Measurements from ENCODE around the gene TREML1.

TREML1 gene

DNA sequence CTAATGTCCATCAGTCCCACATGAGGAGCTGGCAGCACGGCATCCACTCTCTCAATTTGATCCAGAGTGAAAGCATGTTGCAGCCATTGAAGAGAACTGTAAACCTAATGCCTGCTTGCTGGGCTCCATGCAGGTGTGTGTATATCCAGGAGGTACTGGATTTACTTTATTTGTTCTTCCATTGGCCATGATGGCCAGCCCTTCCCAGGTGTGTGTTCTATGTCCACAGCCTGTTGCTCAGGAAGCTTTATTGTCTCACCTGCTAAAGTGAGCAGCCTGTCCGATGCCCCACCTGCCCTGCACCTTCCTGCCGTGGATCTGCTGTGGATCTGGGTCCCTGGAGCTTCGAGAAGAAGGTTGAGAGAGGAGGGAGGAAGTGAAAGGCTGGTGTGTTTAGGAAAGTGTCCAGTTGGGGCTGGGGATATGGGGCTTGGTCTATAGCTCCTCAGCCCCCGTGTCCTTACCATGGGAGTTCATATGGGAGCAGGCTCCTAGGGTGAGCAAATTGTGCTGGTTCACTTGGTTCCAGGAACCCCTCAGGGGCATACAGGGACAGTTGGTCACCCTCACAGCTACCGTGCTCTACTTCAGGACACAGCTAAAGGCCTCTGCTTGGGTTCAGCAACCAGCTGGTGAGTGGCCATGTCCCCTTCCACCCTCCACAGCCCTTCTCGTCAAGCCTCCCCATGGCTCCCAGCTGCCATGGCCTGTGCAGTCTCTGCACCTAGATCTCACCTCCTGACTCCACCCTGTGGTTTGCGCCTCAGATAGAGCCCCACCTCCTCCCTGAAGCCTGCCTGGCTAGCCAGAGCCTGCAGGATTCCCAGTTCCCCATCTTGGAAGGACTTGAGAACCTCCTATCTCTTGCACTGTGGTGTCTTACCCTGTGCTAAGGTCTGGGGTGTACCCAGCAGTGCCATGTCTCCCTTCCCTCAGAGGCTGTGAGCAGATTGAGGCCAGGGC lies 34.1 kb upstream of the TREML1 start:
- Mint-ChIP-seq H3K27ac (no peak overlapping the region), H3K4me3 (no peak overlapping the region), H3K36me3 (peaks cover 30% of the 10 kb centered on the region), H3K4me1 (peaks cover 44% of the 10 kb centered on the region), H3K27me3 (no peaks in the 10 kb centered on the region), H3K9me3 (peaks cover 6% of the 10 kb centered on the region)
- no peak for ATAC-seq

DNA sequence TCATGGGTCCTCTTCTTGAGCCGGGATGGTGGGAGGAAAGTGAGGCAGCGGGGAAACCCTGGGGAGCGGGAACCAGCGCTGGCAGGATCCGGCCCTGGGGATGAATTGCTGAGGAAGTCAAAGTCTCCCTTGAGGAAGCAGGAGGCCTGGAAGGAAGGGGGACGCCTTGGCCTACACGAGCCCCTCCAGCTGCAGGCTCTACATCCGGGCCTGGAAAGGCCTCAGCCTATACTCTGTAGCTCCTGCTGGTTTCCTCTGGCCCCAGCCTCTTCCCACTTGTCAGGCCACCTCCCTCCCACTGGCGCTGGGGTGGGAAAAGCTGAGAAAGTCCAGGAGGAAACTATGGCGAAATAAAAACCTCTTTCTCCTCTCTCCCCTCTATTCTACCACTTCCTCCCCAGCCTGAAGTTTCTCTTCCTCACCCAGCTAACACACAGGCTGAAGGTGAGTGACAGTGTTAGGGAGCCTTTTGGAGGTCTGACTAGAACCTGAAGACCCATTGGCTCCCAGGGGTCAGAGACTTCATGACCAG lies 31.9 kb upstream of the TREML1 start:
- Mint-ChIP-seq H3K4me1 (peaks cover 43% of the 10 kb centered on the region), H3K9me3 (peaks cover 6% of the 10 kb centered on the region), H3K27me3 (no peaks in the 10 kb centered on the region), H3K27ac (peak overlapping the region; percentile 70), H3K4me3 (no peak overlapping the region), H3K36me3 (peaks cover 11% of the 10 kb centered on the region)
- peak; percentile 63 for ATAC-seq

DNA sequence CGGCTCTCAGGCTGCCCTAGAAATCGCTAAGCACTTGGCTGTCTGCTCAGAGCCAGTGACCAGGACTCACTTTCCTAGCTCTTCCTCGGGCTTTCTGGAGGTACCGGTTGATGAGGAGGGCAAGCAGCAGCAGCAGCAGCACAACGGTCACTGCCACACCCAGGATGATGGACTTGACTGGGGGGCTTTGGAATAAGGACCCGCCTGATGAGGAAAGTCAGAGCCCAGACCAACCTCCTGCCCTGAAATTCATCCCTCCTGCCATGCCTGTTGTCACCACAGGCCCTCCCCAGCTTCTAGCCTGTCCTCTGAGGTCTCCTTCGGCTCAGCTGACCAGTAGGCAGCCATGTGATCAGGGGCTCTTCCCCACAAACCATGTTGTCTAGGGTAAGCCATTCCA lies 30.6 kb upstream of the TREML1 start:
- H3K36me3 Mint-ChIP-seq = no peaks in the 10 kb centered on the region
- no peaks in the 10 kb centered on the region for H3K27me3 Mint-ChIP-seq
- peaks cover 4% of the 10 kb centered on the region for H3K9me3 Mint-ChIP-seq
- no peak for ATAC-seq
- peak overlapping the region; percentile 70 for H3K27ac Mint-ChIP-seq
- peaks cover 43% of the 10 kb centered on the region for H3K4me1 Mint-ChIP-seq
- H3K4me3 Mint-ChIP-seq = no peak overlapping the region

DNA sequence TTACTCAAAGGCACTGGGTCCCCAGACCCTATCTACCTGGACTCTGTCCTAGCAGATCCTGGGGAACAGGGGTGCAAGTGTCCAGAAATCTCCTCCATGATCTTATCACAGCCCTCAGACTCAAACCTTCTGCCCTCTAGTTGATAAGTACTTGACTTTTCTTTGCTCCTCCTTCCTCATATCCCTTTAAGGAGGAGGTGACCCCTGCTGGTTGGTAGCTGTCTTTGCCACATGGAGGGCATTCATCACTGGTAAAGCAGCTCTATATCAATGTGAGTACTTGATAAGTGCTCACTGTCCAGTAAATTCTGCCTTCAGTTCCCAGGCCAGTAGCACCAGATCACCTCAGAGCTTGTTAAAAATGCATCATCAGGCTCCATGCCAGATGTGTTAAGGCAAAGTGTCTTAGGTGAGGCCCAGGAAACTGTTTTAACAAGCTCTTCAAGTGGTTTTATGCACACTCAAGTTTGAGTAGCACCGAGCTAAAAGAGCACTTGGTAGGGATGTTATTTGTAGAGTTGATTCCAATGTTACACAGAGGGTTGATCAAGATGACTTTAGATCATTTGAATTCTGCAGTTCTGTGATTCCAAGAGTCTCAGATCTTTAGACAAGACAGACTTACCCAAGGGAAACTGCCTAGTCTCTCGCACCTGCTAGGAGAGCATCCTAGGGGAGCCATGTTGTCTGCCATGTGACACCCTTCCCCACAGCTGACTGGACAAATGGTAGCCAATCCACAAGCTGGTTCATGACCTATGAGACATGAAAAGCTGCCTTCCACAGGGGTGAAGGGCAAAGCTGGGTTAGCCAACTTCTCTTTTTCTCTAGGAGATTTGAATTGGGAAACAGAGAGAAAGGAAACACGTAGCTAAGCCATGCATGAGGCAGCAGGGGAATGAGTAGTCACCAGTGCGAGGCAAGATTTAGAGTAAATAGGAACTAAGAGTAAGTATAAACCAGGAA lies 28.2 kb upstream of the TREML1 start:
- Mint-ChIP-seq H3K4me1 (peaks cover 35% of the 10 kb centered on the region), H3K4me3 (no peak overlapping the region), H3K9me3 (no peaks in the 10 kb centered on the region), H3K36me3 (no peaks in the 10 kb centered on the region), H3K27ac (peak overlapping the region; percentile 31), H3K27me3 (no peaks in the 10 kb centered on the region)
- ATAC-seq = peak; percentile 84

DNA sequence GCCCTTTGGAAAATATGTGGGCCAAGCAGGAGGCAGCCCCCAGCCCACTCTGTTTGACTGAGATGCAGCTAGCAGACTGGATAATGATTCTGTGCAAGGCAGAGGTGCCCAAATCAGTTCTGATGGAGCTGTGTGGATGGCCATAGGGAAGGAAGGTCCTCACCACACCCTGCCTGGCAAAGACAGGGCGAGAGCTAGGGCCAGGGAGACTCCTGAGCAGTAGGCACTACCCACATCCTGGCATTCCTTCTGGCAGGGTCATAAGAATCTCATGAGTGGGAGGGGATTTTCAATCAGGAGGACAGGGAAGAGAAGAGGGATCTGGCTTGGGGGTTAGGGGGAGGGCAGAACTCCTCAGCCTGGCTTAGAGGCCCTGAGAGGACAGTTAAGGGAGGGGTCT lies 27.4 kb upstream of the TREML1 start:
- Mint-ChIP-seq H3K4me3 (no peak overlapping the region), H3K36me3 (no peaks in the 10 kb centered on the region), H3K4me1 (peaks cover 32% of the 10 kb centered on the region), H3K27me3 (no peaks in the 10 kb centered on the region), H3K9me3 (no peaks in the 10 kb centered on the region), H3K27ac (no peak overlapping the region)
- ATAC-seq = no peak

DNA sequence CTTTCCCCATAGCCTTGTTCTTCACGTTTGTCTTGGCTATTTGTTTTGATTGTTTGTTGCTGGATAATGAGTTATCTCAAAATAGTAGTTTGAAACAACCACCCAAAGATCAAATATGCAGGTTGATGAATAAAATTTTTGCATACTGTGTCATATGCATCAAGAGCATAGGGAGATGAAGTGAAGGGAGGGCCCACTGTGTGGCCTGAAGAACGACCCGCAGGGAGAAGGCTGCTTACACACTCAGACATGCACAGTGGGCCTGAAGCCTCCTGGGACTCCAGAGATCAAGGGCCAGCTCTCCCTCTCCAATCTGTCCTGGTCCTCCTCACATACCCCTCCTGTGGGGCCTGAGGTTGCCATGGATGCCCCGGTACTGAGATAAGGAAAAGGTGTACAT lies 25.0 kb upstream of the TREML1 start:
- no peaks in the 10 kb centered on the region for H3K9me3 Mint-ChIP-seq
- no peak overlapping the region for H3K4me3 Mint-ChIP-seq
- no peaks in the 10 kb centered on the region for H3K27me3 Mint-ChIP-seq
- H3K4me1 Mint-ChIP-seq = peaks cover 19% of the 10 kb centered on the region
- no peak for ATAC-seq
- H3K27ac Mint-ChIP-seq = no peak overlapping the region
- no peaks in the 10 kb centered on the region for H3K36me3 Mint-ChIP-seq

DNA sequence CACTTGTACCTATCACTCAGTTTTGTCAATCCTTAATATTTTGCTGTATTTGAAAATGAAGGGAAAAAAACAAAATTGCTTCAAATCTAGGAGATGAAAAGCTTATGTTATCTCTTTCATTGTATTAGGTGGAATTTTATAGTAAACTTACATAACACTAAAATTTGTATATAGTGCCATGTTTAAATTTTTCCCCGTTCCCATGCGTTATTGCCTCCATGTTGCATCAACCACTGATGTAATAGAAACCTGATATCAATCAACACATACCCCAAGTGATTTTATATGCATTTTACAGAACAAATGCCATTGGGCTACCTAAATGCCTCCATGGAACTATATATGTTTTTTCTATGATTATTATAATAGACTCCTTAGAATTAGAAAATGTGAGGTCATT lies 23.5 kb upstream of the TREML1 start:
- no peak for ATAC-seq
- Mint-ChIP-seq H3K27ac (no peak overlapping the region), H3K9me3 (no peaks in the 10 kb centered on the region), H3K4me1 (peaks cover 12% of the 10 kb centered on the region), H3K4me3 (no peak overlapping the region), H3K36me3 (no peaks in the 10 kb centered on the region), H3K27me3 (no peaks in the 10 kb centered on the region)

DNA sequence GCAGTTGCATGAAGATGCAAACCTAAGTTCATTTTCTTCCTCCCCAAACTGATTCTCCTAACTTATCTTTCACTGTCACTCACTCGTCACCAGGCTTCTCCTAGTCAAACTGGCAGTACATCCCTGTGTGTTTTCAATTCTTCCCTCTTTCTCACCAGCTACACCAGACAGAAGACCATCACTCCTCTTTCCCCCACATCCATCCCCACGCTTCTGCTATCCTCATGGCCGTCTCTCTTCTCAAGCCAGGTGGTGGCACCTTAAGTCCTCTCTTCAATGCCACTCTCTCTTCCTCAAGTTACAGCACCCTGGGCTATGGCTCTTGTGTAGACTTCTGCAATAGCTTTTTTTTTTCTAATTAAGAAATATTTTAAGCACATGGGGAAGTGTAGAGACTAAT lies 23.1 kb upstream of the TREML1 start:
- H3K9me3 Mint-ChIP-seq = no peaks in the 10 kb centered on the region
- H3K4me1 Mint-ChIP-seq = peaks cover 8% of the 10 kb centered on the region
- no peak for ATAC-seq
- H3K27me3 Mint-ChIP-seq = no peaks in the 10 kb centered on the region
- H3K27ac Mint-ChIP-seq = no peak overlapping the region
- H3K36me3 Mint-ChIP-seq = no peaks in the 10 kb centered on the region
- H3K4me3 Mint-ChIP-seq = no peak overlapping the region

DNA sequence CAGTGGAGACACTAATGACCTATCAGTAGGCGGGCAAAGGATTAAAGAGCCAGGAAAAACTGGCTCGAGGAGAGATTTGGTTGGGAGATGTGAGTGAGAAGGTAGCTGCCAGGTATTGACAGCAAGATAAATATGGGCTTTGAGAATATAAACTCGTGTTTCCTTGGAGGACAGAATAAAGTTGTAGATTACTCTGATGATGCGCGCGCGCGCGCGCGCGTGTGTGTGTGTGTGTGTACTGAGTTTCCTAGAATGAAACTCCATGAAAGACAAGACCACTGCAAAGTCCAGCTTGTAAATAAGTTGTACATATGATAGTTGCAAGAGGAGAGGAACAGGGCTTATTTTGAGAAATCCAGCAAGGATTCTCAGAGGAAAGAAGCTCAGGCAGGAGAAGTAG lies 22.0 kb upstream of the TREML1 start:
- Mint-ChIP-seq H3K4me3 (no peak overlapping the region), H3K27ac (no peak overlapping the region), H3K4me1 (peaks cover 5% of the 10 kb centered on the region), H3K27me3 (no peaks in the 10 kb centered on the region), H3K9me3 (no peaks in the 10 kb centered on the region), H3K36me3 (no peaks in the 10 kb centered on the region)
- ATAC-seq = no peak

DNA sequence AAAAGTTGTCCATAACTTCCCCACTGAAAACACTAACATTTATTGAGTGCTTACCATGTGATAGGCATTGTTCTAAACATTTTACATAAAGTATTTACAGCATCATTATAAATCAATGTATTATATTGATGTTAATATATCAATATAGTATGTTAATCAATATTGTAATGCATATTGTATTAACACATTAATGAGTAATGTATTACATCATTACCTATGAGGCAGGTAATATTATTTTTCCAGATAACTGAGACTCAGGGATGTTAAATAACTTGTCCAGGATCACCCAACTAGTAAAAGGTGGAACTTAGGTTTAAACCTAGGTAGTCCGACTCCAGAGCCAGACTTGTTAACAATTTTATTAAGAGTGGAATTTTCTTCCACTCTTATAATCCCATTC lies 20.9 kb upstream of the TREML1 start:
- no peak for ATAC-seq
- H3K27ac Mint-ChIP-seq = no peak overlapping the region
- H3K4me3 Mint-ChIP-seq = no peak overlapping the region
- H3K36me3 Mint-ChIP-seq = no peaks in the 10 kb centered on the region
- peaks cover 5% of the 10 kb centered on the region for H3K4me1 Mint-ChIP-seq
- H3K9me3 Mint-ChIP-seq = no peaks in the 10 kb centered on the region
- H3K27me3 Mint-ChIP-seq = no peaks in the 10 kb centered on the region

DNA sequence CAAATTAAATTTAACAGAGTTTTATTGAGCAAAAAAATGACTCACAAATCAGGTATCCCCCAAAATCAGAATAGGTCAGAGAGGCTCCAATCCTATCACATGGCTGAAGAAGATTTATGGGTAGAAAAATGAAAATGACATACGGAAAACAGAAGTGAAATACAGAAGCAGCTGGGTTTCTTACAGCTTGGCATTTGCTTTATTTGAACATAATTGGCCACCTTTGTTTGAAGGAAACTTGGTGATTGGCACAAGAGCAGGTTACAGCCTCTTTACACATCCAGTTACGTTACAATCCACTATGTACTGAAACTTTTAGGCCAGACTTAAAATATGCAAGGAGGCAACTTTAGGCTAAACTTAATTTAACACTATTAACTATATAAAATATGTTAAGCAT lies 20.5 kb upstream of the TREML1 start:
- no peaks in the 10 kb centered on the region for H3K9me3 Mint-ChIP-seq
- H3K4me1 Mint-ChIP-seq = peaks cover 5% of the 10 kb centered on the region
- no peaks in the 10 kb centered on the region for H3K36me3 Mint-ChIP-seq
- H3K27me3 Mint-ChIP-seq = no peaks in the 10 kb centered on the region
- ATAC-seq = peak; percentile 53
- no peak overlapping the region for H3K4me3 Mint-ChIP-seq
- H3K27ac Mint-ChIP-seq = no peak overlapping the region

DNA sequence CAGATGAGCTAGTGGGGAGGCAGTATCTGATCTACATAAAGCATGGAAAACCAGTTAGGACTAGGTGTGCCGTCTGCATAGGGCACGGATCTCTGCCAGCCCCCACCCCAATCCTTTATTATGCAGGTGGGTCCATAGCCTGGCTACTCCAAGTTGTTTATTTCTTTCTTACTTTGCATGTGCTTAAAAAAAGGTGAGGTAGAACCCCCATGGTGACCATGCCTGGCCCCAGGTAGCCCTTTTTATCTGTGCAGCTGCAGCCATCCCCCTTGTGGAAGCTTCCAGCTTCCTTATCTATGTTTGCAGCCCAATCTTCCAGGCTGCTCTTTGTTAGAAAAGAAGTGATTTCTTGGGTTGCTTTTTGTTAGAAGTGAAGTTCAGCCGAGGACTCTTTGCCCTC lies 17.8 kb upstream of the TREML1 start:
- peaks cover 6% of the 10 kb centered on the region for H3K27me3 Mint-ChIP-seq
- H3K4me1 Mint-ChIP-seq = peaks cover 10% of the 10 kb centered on the region
- no peak overlapping the region for H3K27ac Mint-ChIP-seq
- H3K4me3 Mint-ChIP-seq = no peak overlapping the region
- no peaks in the 10 kb centered on the region for H3K9me3 Mint-ChIP-seq
- no peaks in the 10 kb centered on the region for H3K36me3 Mint-ChIP-seq
- no peak for ATAC-seq

DNA sequence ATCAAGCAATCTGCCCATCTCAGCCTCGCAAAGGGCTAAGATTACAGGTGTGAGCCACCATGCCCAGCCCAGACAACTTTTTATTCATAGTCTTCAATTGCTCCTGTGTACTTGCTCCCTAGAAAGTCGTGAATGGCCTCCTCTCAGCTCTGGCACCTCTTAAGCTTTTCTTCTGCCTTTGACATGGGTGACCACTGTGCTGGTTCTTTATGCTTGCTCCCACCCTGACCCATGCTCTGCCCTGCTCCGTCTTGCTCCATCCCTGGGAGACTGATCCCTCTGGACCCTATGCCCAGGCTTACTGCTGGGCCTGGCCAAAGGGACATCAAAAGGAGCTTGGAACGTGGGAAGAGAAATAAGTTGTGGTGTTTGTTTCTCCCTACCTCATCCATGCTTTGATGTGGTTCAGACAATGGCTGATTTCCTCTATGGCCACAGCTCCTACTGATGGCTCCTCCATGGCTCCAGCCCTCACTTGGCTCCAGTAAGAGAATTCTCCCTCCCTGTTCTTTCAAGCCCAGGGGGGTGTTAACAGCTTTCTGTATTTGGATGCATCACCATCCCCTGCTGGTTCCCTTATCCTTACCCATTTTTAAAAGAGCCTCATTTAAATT lies 16.5 kb upstream of the TREML1 start:
- no peak overlapping the region for H3K27ac Mint-ChIP-seq
- no peaks in the 10 kb centered on the region for H3K36me3 Mint-ChIP-seq
- peaks cover 12% of the 10 kb centered on the region for H3K4me1 Mint-ChIP-seq

DNA sequence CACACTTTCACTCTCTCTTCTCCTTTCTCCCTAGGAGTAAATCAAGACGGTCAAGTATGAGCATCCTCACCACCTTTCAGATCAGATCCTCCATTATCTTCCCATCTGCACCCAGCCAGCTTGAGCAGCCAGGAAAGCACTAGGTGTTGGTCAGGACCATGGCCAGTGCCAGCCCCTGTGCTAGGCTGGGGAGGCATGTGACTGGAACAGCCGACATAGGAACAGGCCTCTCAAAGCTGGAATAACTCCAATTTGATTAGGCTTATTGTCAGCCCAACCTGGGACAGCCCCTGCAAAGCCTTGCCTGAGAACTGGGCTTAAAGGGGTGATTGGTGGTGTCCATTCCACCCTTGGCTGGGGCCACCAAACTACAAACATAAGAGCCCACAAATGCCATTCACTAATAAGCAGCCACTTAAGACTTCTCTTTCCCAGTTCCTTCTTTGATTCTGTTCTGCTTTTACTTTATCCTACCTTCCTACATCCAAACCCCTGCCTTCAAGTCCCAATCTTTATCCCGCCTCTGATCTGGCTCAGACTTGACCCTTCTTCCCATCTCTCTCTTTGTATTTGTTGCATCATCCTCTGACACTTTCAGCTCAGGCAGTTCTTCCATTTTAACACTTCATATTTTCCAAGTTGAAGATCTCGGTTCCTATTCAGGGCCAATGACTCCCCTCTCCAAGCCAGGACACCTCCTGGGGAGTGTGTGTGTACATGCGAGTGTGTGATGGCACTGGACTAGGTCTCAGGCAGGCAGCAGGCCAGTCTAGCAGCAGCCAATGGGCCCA lies 13.2 kb upstream of the TREML1 start:
- H3K27ac Mint-ChIP-seq = no peak overlapping the region
- peaks cover 13% of the 10 kb centered on the region for H3K27me3 Mint-ChIP-seq
- H3K4me3 Mint-ChIP-seq = no peak overlapping the region
- peaks cover 6% of the 10 kb centered on the region for H3K4me1 Mint-ChIP-seq
- H3K36me3 Mint-ChIP-seq = no peaks in the 10 kb centered on the region
- no peak for ATAC-seq
- no peaks in the 10 kb centered on the region for H3K9me3 Mint-ChIP-seq

More for the DNA sequence above, 16.5 kb upstream of the TREML1 start:
- no peak for ATAC-seq
- no peaks in the 10 kb centered on the region for H3K9me3 Mint-ChIP-seq
- no peak overlapping the region for H3K4me3 Mint-ChIP-seq
- H3K27me3 Mint-ChIP-seq = peaks cover 9% of the 10 kb centered on the region
